Measurements from ENCODE around the gene SNX21. TPM values are rescaled to one million over a fixed set of nuclear protein-coding genes. Genes with fewer than 3 reads are reported as not detected.

Gene SNX21
- total RNA-seq, 1 donor from 2014 or later, result 7.9 TPM

- ATAC-seq (no peak), DNase-seq (ENCODE audit: low spot score) (no peak)
Observed at GRCh38 chr20:45878076-45878761, 44.6 kb downstream of the SNX21 start.

DNA sequence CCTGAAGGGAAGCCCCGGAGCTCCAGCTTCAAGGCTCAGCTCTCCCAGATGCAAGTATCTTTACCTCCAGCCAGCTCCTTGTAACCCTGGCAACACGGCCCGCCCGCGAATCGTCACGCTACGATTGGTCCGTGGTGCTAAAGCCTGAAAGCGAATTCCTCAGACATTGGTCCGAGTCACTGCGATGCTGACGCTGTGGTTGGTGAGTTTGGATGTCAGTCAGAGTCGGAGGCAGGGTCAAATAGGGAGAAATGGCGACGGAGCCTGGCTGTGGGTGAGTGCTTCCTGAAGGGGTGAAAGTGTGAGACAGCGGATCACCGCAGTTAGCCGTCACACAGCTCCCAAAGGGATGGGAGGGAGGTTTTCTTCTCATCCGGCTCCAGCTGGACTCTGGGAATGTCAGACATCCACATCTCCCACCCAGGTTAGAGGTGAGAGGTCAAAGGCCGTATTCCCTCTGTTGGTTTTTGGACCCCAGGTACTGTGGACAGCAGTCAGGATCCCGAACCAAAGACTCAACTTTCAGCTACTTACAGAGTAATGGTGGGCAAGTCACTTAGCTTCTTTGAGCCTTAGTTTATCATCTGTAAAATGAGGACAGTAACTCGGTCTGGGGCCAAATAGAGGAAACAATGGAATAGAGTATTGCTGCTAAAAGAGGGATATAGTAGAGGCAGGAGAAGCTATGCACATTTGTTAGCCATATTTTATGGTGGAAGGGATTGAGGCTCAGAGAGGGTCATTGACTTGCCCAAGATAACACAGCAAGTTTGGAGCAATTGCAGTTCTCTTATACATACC, 47.6 kb downstream of the SNX21 start, which contains the start of gene ZSWIM1:
Gene ZSWIM1, plus strand, starts transcription at position 240 of the 801 bp plus-strand sequence. CDS start 1,366 bp downstream, outside the sequence.
- peak; percentile 99 for DNase-seq (ENCODE audit: low spot score)
- ATAC-seq, result peak; percentile 99

DNA sequence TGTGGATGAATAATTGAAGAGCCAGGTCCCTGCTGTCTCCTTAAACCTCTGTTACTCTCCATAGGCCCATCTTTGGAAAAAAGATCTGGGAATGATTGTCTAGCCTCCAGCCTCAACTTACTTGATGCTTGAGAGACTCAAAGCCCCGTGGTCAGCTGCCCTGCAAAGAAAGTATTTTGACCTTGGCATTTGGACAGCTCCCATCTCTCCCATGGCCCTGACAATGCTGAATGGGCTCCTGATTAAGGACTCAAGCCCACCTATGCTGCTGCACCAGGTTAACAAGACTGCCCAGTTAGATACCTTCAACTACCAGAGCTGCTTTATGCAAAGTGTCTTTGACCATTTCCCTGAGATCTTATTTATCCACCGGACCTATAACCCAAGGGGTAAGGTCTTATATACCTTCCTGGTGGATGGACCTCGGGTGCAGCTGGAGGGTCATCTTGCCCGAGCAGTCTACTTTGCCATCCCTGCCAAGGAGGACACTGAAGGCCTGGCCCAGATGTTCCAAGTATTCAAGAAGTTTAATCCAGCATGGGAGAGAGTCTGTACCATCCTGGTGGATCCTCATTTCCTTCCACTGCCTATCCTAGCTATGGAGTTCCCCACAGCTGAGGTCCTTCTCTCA, 49.0 kb downstream of the SNX21 start:
- DNase-seq (ENCODE audit: low spot score) (no peak), ATAC-seq (no peak)

GRCh38 chr20:45883100-45883469, 49.5 kb downstream of the SNX21 start:
- ATAC-seq (no peak), DNase-seq (ENCODE audit: low spot score) (no peak)

- ATAC-seq, result no peak
- DNase-seq (ENCODE audit: low spot score), result no peak
Observed at GRCh38 chr20:45886590-45887345, 53.2 kb downstream of the SNX21 start.

DNA sequence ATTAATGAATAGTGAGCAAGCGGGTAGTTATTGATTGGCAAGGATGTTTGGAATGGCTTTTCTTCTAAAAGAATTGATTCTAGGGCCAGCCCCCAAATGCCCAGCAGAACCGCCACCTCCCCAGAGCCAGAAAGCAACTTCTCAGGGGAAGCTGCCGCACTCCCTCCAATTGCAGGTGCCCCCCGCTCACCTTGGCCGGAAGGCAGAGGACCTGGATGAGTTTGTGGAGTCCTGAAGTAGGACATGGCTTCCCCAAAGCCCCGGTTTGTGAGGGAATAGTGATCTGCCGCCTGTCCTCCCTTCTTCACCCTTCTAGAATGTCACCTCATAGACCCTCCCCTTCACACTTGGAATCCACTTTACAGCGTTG, 53.7 kb downstream of the SNX21 start, which contains the start of gene SPATA25:
Gene SPATA25, minus strand, starts transcription at position 277 of the 370 bp plus-strand sequence. Its CDS starts 32 bp downstream, at position 245.
- DNase-seq (ENCODE audit: low spot score) (no peak), ATAC-seq (no peak)

GRCh38 chr20:45888681-45889080, 55.1 kb downstream of the SNX21 start:
- ATAC-seq (no peak), DNase-seq (ENCODE audit: low spot score) (no peak)

- ATAC-seq (peak; percentile 75), DNase-seq (ENCODE audit: low spot score) (peak; percentile 78)
Observed at GRCh38 chr20:45890077-45890984, 56.7 kb downstream of the SNX21 start.

DNA sequence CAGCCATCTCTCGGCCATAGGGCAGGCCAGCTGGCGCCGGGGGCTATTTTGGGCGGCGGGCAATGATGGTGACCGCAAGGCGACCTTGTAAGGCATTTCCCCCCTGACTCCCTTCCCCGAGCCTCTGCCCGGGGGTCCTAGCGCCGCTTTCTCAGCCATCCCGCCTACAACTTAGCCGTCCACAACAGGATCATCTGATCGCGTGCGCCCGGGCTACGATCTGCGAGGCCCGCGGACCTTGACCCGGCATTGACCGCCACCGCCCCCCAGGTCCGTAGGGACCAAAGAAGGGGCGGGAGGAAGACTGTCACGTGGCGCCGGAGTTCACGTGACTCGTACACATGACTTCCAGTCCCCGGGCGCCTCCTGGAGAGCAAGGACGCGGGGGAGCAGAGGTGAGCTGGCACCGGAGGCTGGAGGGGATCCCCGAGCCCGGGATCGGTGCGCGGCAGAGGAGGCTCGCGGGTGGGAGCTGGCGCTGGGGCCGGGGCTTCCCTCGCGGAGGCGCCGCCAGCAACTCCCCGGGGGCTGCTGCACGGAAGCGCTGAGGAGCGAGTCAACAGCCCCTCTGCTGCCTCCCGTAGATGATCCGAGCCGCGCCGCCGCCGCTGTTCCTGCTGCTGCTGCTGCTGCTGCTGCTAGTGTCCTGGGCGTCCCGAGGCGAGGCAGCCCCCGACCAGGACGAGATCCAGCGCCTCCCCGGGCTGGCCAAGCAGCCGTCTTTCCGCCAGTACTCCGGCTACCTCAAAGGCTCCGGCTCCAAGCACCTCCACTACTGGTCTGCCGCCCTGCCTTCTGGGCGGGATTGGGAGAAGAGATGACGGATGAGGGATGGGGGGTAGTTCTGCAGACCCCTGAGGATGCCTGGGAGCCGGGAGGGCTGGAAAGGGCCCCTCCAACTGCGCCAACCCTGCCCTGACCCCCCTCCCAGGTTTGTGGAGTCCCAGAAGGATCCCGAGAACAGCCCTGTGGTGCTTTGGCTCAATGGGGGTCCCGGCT, 57.7 kb downstream of the SNX21 start, which contains the start of the genes CTSA and NEURL2:
Gene CTSA, plus strand, starts transcription at position 351 of the 999 bp plus-strand sequence. Its CDS starts 234 bp downstream, at position 585.
Gene NEURL2, minus strand, starts transcription at position 224 of the 999 bp plus-strand sequence. Its CDS starts 217 bp downstream, at position 7.
- ATAC-seq (peak; percentile 86), DNase-seq (ENCODE audit: low spot score) (peak; percentile 98)

DNA sequence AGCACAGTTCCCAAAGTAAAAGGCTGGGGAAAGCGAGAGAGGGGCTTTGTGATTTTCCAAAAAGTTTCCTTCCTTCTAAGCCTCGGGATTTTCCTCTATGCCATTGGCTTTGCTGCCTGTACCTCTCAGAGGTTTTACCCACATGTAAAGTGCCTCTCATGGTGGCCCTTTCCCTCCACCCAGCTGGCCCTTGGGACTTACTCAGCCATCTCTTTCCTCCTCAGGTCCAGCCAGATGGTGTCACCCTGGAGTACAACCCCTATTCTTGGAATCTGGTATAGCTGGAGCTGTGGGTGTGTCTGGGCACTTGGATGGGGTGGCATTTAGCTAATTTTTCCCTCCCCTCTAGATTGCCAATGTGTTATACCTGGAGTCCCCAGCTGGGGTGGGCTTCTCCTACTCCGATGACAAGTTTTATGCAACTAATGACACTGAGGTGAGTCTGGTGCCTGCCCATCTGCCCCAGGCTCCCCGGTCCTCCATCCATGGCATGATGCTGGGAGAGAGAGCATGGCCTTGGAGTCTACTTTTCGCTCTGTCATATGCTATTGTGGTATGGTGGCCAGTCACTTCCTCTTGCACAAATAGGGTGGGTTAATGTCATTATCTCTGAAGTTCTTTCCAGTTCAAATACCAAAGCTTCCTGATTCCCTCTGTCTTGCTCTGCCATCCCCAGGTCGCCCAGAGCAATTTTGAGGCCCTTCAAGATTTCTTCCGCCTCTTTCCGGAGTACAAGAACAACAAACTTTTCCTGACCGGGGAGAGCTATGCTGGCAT, 58.6 kb downstream of the SNX21 start:
- no peak for ATAC-seq
- no peak for DNase-seq (ENCODE audit: low spot score)

Other genes starting within 250 kb of the SNX21 start
- not detected for gene WFDC10A, start 204.1 kb upstream of the SNX21 start, total RNA-seq
- not detected for gene WFDC9, start 202.5 kb upstream of the SNX21 start, total RNA-seq
- gene WFDC11, start 163.6 kb upstream of the SNX21 start, total RNA-seq, result not detected
- not detected for gene WFDC13, start 131.8 kb upstream of the SNX21 start, total RNA-seq
- gene WFDC10B, start 128.8 kb upstream of the SNX21 start, total RNA-seq, result not detected
- gene SPINT4, start 111.5 kb upstream of the SNX21 start, total RNA-seq, result not detected
- not detected for gene WFDC3, start 41.9 kb upstream of the SNX21 start, total RNA-seq
- 10.3 TPM for gene DNTTIP1, start 41.8 kb upstream of the SNX21 start, total RNA-seq
- 0.96 TPM for gene UBE2C, start 21.2 kb upstream of the SNX21 start, total RNA-seq
- not detected for gene TNNC2, start 6.5 kb upstream of the SNX21 start, total RNA-seq
- gene ACOT8, start 23.6 kb downstream of the SNX21 start, total RNA-seq, result 17.5 TPM
- 1.6 TPM for gene ZSWIM3, start 23.8 kb downstream of the SNX21 start, total RNA-seq
- 2.7 TPM for gene ZSWIM1, start 47.4 kb downstream of the SNX21 start, total RNA-seq
- 4.2 TPM for gene SPATA25, start 53.8 kb downstream of the SNX21 start, total RNA-seq
- 6.9 TPM for gene NEURL2, start 57.4 kb downstream of the SNX21 start, total RNA-seq
- gene CTSA, start 57.5 kb downstream of the SNX21 start, total RNA-seq, result 68.3 TPM
- gene PLTP, start 78.4 kb downstream of the SNX21 start, total RNA-seq, result 18.8 TPM
- gene PCIF1, start 100.9 kb downstream of the SNX21 start, total RNA-seq, result 11.2 TPM
- 7.6 TPM for gene ZNF335, start 138.4 kb downstream of the SNX21 start, total RNA-seq
- gene MMP9, start 175.1 kb downstream of the SNX21 start, total RNA-seq, result 1.6 TPM
- gene SLC12A5, start 195.4 kb downstream of the SNX21 start, total RNA-seq, result not detected